ENCODE measurements around the gene TMEM131. TPM values are rescaled to one million over a fixed set of nuclear protein-coding genes. Genes with fewer than 3 reads are reported as not detected.

Gene TMEM131
- total RNA-seq, 1 donor, result 30.0 TPM

DNA sequence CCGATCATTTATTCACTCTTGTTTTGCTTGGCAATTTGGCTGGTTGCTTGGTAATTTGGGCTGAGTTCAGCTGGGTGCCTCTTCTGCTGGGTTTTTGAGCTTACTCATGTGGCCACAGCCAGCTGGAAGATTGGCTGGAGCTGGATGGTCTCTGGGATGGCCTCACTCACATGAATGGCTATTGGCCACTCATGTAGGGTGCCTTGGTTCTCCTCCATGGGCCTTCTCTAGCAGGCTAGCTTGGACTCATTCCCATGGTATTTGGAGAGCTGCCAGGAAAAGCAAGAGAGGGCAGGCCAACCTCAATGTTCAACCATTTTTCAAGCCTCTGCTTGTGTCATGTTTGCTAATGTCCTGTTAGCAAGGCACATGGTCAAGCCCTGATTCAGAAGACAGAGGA lies 265.5 kb downstream of the TMEM131 start:
- no peak overlapping the region for H3K27ac ChIP-seq (ENCODE audit: low read depth, low read length)
- no peaks in the 10 kb centered on the region for H4K20me1 ChIP-seq (ENCODE audit: insufficient read depth, low read length)
- H3K27me3 ChIP-seq (ENCODE audit: insufficient read depth, low read length), result no peaks in the 10 kb centered on the region
- no peak overlapping the region for H3K4me3 ChIP-seq (ENCODE audit: insufficient read depth, low read length)
- H3K4me1 ChIP-seq (ENCODE audit: insufficient read depth, low read length), result no peaks in the 10 kb centered on the region
- H3K9me3 ChIP-seq (ENCODE audit: low read depth, low read length), result no peaks in the 10 kb centered on the region
- H3K79me2 ChIP-seq (ENCODE audit: insufficient read depth, low read length), result no peaks in the 10 kb centered on the region
- no peak overlapping the region for H2AFZ ChIP-seq (ENCODE audit: low read length)
- TF ChIP-seq, protein P1, sequence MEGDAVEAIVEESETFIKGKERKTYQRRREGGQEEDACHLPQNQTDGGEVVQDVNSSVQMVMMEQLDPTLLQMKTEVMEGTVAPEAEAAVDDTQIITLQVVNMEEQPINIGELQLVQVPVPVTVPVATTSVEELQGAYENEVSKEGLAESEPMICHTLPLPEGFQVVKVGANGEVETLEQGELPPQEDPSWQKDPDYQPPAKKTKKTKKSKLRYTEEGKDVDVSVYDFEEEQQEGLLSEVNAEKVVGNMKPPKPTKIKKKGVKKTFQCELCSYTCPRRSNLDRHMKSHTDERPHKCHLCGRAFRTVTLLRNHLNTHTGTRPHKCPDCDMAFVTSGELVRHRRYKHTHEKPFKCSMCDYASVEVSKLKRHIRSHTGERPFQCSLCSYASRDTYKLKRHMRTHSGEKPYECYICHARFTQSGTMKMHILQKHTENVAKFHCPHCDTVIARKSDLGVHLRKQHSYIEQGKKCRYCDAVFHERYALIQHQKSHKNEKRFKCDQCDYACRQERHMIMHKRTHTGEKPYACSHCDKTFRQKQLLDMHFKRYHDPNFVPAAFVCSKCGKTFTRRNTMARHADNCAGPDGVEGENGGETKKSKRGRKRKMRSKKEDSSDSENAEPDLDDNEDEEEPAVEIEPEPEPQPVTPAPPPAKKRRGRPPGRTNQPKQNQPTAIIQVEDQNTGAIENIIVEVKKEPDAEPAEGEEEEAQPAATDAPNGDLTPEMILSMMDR (IDR thresholded peaks at IDR 0.05; ENCODE audit: extremely low read depth, low read depth, low read length), result no peak
- no peaks in the 10 kb centered on the region for H3K36me3 ChIP-seq (ENCODE audit: insufficient read depth, low read length)
- DNase-seq (ENCODE audit: insufficient read length, low spot score, missing footprints), result no peak
- H3K4me2 ChIP-seq (ENCODE audit: insufficient read depth, low read length), result no peak overlapping the region

DNA sequence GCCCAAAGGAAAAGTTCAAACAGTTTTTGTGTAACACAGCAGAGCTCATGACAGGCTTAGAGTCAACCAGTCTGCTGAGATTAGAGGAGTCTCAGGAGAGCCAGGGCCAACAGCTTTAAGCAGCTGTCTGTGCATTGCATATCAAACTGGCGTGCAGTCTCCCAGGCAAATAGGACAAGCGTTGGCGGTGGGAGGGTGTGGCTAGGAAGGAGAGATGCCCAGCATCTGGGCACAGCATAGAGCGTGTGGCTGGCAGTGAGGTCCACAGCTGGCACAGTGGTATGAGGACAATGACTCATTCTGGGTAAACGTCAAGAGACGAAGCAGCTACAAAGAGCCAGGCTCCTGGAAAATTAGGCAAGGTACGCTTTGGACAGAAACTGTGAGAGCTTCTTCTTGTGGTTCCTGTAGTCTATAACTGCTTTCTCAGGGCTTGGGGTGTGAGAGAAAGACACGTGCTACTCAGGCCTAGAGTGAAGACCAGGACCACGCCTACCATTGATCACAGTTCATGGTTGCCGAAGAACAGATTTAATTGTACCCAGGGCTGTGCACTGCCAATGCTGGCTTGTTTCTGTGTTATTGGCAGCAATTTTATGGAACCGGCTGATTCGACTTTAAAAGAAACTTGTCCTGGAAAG lies 267.5 kb downstream of the TMEM131 start:
- Histone ChIP-seq H3K4me1 (ENCODE audit: insufficient read depth, low read length) (no peaks in the 10 kb centered on the region), H2AFZ (ENCODE audit: low read length) (no peak overlapping the region), H3K36me3 (ENCODE audit: insufficient read depth, low read length) (no peaks in the 10 kb centered on the region), H3K79me2 (ENCODE audit: insufficient read depth, low read length) (no peaks in the 10 kb centered on the region), H3K4me3 (ENCODE audit: insufficient read depth, low read length) (no peak overlapping the region), H3K27me3 (ENCODE audit: insufficient read depth, low read length) (no peaks in the 10 kb centered on the region), H3K9me3 (ENCODE audit: low read depth, low read length) (no peaks in the 10 kb centered on the region), H3K4me2 (ENCODE audit: insufficient read depth, low read length) (no peak overlapping the region), H4K20me1 (ENCODE audit: insufficient read depth, low read length) (no peaks in the 10 kb centered on the region), H3K27ac (ENCODE audit: low read depth, low read length) (no peak overlapping the region)
- peak; percentile 87 for DNase-seq (ENCODE audit: insufficient read length, low spot score, missing footprints)
- TF ChIP-seq, protein P1 (IDR thresholded peaks at IDR 0.05; ENCODE audit: extremely low read depth, low read depth, low read length), result no peak

DNA sequence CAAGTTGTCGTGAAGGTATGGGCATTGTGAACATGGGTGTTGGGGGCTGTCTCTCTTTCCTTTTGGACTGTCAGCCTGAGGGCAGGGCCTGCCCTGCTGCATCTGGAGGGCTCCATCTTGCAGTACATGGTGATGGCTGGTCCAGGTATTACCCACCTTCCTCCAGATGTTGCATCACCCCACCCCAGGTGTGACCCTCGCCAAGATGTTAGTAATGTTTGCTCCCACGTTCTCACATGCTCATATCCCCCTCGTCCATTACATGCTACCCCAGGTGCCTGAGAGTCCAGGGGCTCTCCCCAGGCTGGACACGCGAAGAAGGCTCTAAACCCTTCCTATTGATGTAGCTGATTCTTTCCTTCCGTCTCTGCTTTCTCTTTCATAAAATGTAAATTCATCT lies 268.5 kb downstream of the TMEM131 start:
- TF ChIP-seq, protein P1 (IDR thresholded peaks at IDR 0.05; ENCODE audit: extremely low read depth, low read depth, low read length), result no peak
- Histone ChIP-seq H3K9me3 (ENCODE audit: low read depth, low read length) (no peaks in the 10 kb centered on the region), H2AFZ (ENCODE audit: low read length) (no peak overlapping the region), H3K36me3 (ENCODE audit: insufficient read depth, low read length) (no peaks in the 10 kb centered on the region), H4K20me1 (ENCODE audit: insufficient read depth, low read length) (no peaks in the 10 kb centered on the region), H3K27ac (ENCODE audit: low read depth, low read length) (no peak overlapping the region), H3K4me2 (ENCODE audit: insufficient read depth, low read length) (no peak overlapping the region), H3K4me1 (ENCODE audit: insufficient read depth, low read length) (no peaks in the 10 kb centered on the region), H3K27me3 (ENCODE audit: insufficient read depth, low read length) (peaks cover 3% of the 10 kb centered on the region), H3K79me2 (ENCODE audit: insufficient read depth, low read length) (no peaks in the 10 kb centered on the region), H3K4me3 (ENCODE audit: insufficient read depth, low read length) (no peak overlapping the region)
- DNase-seq (ENCODE audit: insufficient read length, low spot score, missing footprints), result no peak

DNA sequence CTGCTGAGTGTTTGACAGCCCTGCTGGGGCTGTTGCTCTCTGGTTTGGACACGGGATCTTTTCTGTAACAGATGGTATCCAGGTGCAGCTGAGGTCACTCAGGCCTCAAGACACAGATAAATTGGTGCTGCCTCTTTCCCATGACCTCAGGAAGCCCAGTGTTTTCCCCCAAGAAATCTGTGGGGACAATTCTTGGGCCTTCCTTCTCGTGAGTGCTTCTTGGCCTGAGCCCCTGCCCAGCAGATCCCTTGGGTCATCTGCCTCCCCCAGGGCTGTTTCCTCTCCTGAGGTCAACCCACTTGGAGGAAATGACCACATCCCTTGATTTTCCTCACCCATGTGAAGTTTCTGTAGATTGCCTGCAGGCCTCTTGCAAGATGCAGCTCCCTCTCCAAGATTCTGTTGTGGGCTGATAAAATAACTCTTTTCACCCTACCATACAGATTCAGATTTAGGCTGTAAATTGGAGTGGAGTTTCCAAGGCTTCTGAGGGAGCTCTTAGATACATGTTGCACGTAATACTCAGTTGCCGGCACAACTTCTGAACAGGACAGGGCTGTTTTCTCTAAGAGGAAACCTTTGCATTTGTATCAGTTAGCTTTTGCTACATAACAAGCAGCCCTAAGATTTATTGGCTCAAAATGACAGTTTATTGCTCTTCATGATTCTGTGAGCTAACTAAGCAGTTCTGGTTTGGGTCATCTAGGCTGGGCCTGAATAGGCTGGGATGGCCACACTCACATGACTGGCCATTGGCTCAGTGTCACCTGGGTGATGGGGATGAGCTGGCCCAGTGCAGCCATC lies 269.3 kb downstream of the TMEM131 start:
- Histone ChIP-seq H3K4me1 (ENCODE audit: insufficient read depth, low read length) (no peaks in the 10 kb centered on the region), H4K20me1 (ENCODE audit: insufficient read depth, low read length) (no peaks in the 10 kb centered on the region), H3K9me3 (ENCODE audit: low read depth, low read length) (no peaks in the 10 kb centered on the region), H3K27me3 (ENCODE audit: insufficient read depth, low read length) (peaks cover 3% of the 10 kb centered on the region), H3K79me2 (ENCODE audit: insufficient read depth, low read length) (no peaks in the 10 kb centered on the region), H3K27ac (ENCODE audit: low read depth, low read length) (no peak overlapping the region), H2AFZ (ENCODE audit: low read length) (no peak overlapping the region), H3K4me3 (ENCODE audit: insufficient read depth, low read length) (no peak overlapping the region), H3K4me2 (ENCODE audit: insufficient read depth, low read length) (no peak overlapping the region), H3K36me3 (ENCODE audit: insufficient read depth, low read length) (no peaks in the 10 kb centered on the region)
- DNase-seq (ENCODE audit: insufficient read length, low spot score, missing footprints), result peak; percentile 54
- TF ChIP-seq, protein P1 (IDR thresholded peaks at IDR 0.05; ENCODE audit: extremely low read depth, low read depth, low read length), result no peak

All from osteoblast (primary cell).